ENCODE measurements around the gene GAB2.

The GAB2 gene

GRCh38 chr11:78214331-78215194 lies 203.1 kb downstream of the GAB2 start:
- Histone ChIP-seq H3K9ac (ENCODE audit: insufficient read length, low read depth) (no peak overlapping the region), H3K9me3 (ENCODE audit: insufficient read depth, low read length) (no peaks in the 10 kb centered on the region), H3K4me3 (ENCODE audit: insufficient read length, low read depth) (no peak overlapping the region), H3K4me1 (ENCODE audit: insufficient read depth, insufficient read length) (no peaks in the 10 kb centered on the region), H3K27me3 (ENCODE audit: insufficient read depth, insufficient read length) (no peaks in the 10 kb centered on the region), H3K36me3 (ENCODE audit: insufficient read depth, insufficient read length, low read length) (peaks cover 55% of the 10 kb centered on the region)
- DNase-seq (ENCODE audit: low read depth, low spot score): no peak
- TF ChIP-seq YY1 (IDR thresholded peaks at IDR 0.05; ENCODE audit: insufficient read depth, insufficient read length) (no peak), ZNF274 (IDR thresholded peaks at IDR 0.05; ENCODE audit: low read depth, low read length) (no peak), SUZ12 (IDR thresholded peaks at IDR 0.05; ENCODE audit: extremely low read depth, insufficient read depth, insufficient read length) (no peak)

GRCh38 chr11:78213526-78214330 lies 203.9 kb downstream of the GAB2 start:
- Histone ChIP-seq H3K27me3 (ENCODE audit: insufficient read depth, insufficient read length) (no peaks in the 10 kb centered on the region), H3K4me3 (ENCODE audit: insufficient read length, low read depth) (no peak overlapping the region), H3K36me3 (ENCODE audit: insufficient read depth, insufficient read length, low read length) (peaks cover 53% of the 10 kb centered on the region), H3K4me1 (ENCODE audit: insufficient read depth, insufficient read length) (peaks cover under 1% of the 10 kb centered on the region), H3K9ac (ENCODE audit: insufficient read length, low read depth) (no peak overlapping the region), H3K9me3 (ENCODE audit: insufficient read depth, low read length) (no peaks in the 10 kb centered on the region)
- DNase-seq (ENCODE audit: low read depth, low spot score): no peak
- TF ChIP-seq YY1 (IDR thresholded peaks at IDR 0.05; ENCODE audit: insufficient read depth, insufficient read length) (no peak), ZNF274 (IDR thresholded peaks at IDR 0.05; ENCODE audit: low read depth, low read length) (no peak), SUZ12 (IDR thresholded peaks at IDR 0.05; ENCODE audit: extremely low read depth, insufficient read depth, insufficient read length) (no peak)

GRCh38 chr11:78212586-78213371 lies 204.8 kb downstream of the GAB2 start:
- Histone ChIP-seq H3K36me3 (ENCODE audit: insufficient read depth, insufficient read length, low read length) (peaks cover 44% of the 10 kb centered on the region), H3K9ac (ENCODE audit: insufficient read length, low read depth) (no peak overlapping the region), H3K4me3 (ENCODE audit: insufficient read length, low read depth) (no peak overlapping the region), H3K4me1 (ENCODE audit: insufficient read depth, insufficient read length) (peaks cover 4% of the 10 kb centered on the region), H3K27me3 (ENCODE audit: insufficient read depth, insufficient read length) (no peaks in the 10 kb centered on the region), H3K9me3 (ENCODE audit: insufficient read depth, low read length) (no peaks in the 10 kb centered on the region)
- TF ChIP-seq ZNF274 (IDR thresholded peaks at IDR 0.05; ENCODE audit: low read depth, low read length) (no peak), YY1 (IDR thresholded peaks at IDR 0.05; ENCODE audit: insufficient read depth, insufficient read length) (no peak), SUZ12 (IDR thresholded peaks at IDR 0.05; ENCODE audit: extremely low read depth, insufficient read depth, insufficient read length) (no peak)
- DNase-seq (ENCODE audit: low read depth, low spot score): no peak

GRCh38 chr11:78211565-78211964 lies 206.1 kb downstream of the GAB2 start:
- Histone ChIP-seq H3K4me1 (ENCODE audit: insufficient read depth, insufficient read length) (peaks cover 4% of the 10 kb centered on the region), H3K9me3 (ENCODE audit: insufficient read depth, low read length) (no peaks in the 10 kb centered on the region), H3K27me3 (ENCODE audit: insufficient read depth, insufficient read length) (no peaks in the 10 kb centered on the region), H3K9ac (ENCODE audit: insufficient read length, low read depth) (no peak overlapping the region), H3K36me3 (ENCODE audit: insufficient read depth, insufficient read length, low read length) (peaks cover 39% of the 10 kb centered on the region), H3K4me3 (ENCODE audit: insufficient read length, low read depth) (no peak overlapping the region)
- TF ChIP-seq ZNF274 (IDR thresholded peaks at IDR 0.05; ENCODE audit: low read depth, low read length): no peak
- no peak for TF ChIP-seq SUZ12 (IDR thresholded peaks at IDR 0.05; ENCODE audit: extremely low read depth, insufficient read depth, insufficient read length)
- no peak for TF ChIP-seq YY1 (IDR thresholded peaks at IDR 0.05; ENCODE audit: insufficient read depth, insufficient read length)
- DNase-seq (ENCODE audit: low read depth, low spot score): no peak

- peaks cover 4% of the 10 kb centered on the region for H3K4me1 ChIP-seq (ENCODE audit: insufficient read depth, insufficient read length)
- H3K36me3 ChIP-seq (ENCODE audit: insufficient read depth, insufficient read length, low read length): peaks cover 28% of the 10 kb centered on the region
- H3K27me3 ChIP-seq (ENCODE audit: insufficient read depth, insufficient read length): no peaks in the 10 kb centered on the region
- no peak for DNase-seq (ENCODE audit: low read depth, low spot score)
- H3K4me3 ChIP-seq (ENCODE audit: insufficient read length, low read depth): no peak overlapping the region
- H3K9ac ChIP-seq (ENCODE audit: insufficient read length, low read depth): no peak overlapping the region
- TF ChIP-seq SUZ12 (IDR thresholded peaks at IDR 0.05; ENCODE audit: extremely low read depth, insufficient read depth, insufficient read length) (no peak), YY1 (IDR thresholded peaks at IDR 0.05; ENCODE audit: insufficient read depth, insufficient read length) (no peak), ZNF274 (IDR thresholded peaks at IDR 0.05; ENCODE audit: low read depth, low read length) (no peak)
- H3K9me3 ChIP-seq (ENCODE audit: insufficient read depth, low read length): no peaks in the 10 kb centered on the region
Measured at GRCh38 chr11:78210000-78210608, 207.5 kb downstream of the GAB2 start.

- no peak for TF ChIP-seq YY1 (IDR thresholded peaks at IDR 0.05; ENCODE audit: insufficient read depth, insufficient read length)
- TF ChIP-seq SUZ12 (IDR thresholded peaks at IDR 0.05; ENCODE audit: extremely low read depth, insufficient read depth, insufficient read length): no peak
- TF ChIP-seq ZNF274 (IDR thresholded peaks at IDR 0.05; ENCODE audit: low read depth, low read length): no peak
- Histone ChIP-seq H3K4me3 (ENCODE audit: insufficient read length, low read depth) (no peak overlapping the region), H3K9ac (ENCODE audit: insufficient read length, low read depth) (no peak overlapping the region), H3K9me3 (ENCODE audit: insufficient read depth, low read length) (no peaks in the 10 kb centered on the region), H3K36me3 (ENCODE audit: insufficient read depth, insufficient read length, low read length) (peaks cover 22% of the 10 kb centered on the region), H3K27me3 (ENCODE audit: insufficient read depth, insufficient read length) (no peaks in the 10 kb centered on the region), H3K4me1 (ENCODE audit: insufficient read depth, insufficient read length) (peaks cover 4% of the 10 kb centered on the region)
- DNase-seq (ENCODE audit: low read depth, low spot score): no peak
Measured at GRCh38 chr11:78209478-78209877, 208.1 kb downstream of the GAB2 start.

All from NT2/D1 (cell line).